PC-9 (cell line): ENCODE data around the gene CENPP. TPM values are rescaled to one million over a fixed set of nuclear protein-coding genes. Genes with fewer than 3 reads are reported as not detected.

ENCODE experiments used
- BruUV-seq: library from RNA; stranded (reverse); fragments of 400-500 nt; replicated peaks from 2 replicates; lab custom pipeline; 2021; lab: Mats Ljungman, UMichigan
- CTCF ChIA-PET: fragments of 300-600 bp; sonication (Branson Sonifier 250); formaldehyde crosslinking; loops from one replicate; lab custom pipeline; 2022; ENCODE audit warnings: antibody characterized with exemption; lab: Charles Lee
- POLR2A ChIA-PET: fragments of 300-600 bp; sonication (Branson Sonifier 250); formaldehyde crosslinking; loops from one replicate; lab custom pipeline; 2022; ENCODE audit warnings: antibody characterized with exemption; ENCODE audit not compliant: unreplicated experiment; lab: Charles Lee
- DNase-seq, 2 experiments: peaks; one replicate each; pipeline versions ENCODE4 v3.0.0 to v3.0.0-alpha.2; 2015 to 2022; ENCODE audit warnings: mixed read lengths in 1 of 2
- H2AFZ ChIP-seq: fragments of 200-600 bp; sonication (generic); 2 replicates; pipeline ENCODE4 v1.8.1; 2017; ENCODE audit warnings: antibody characterized with exemption
- H3F3A ChIP-seq: fragments of 200-600 bp; sonication (generic); 2 replicates; pipeline ENCODE4 v1.8.1; 2017; ENCODE audit warnings: antibody characterized with exemption, mild to moderate bottlenecking, low read depth; ENCODE audit not compliant: insufficient read depth
- H3K27ac ChIP-seq: fragments of 200-600 bp; sonication (generic); 2 replicates; pipeline ENCODE4 v1.6.1; 2016; ENCODE audit warnings: mixed run types
- H3K27me3 ChIP-seq: fragments of 200-600 bp; sonication (generic); 2 replicates; pipeline ENCODE4 v1.6.1; 2016; ENCODE audit warnings: low read depth, mixed run types; ENCODE audit not compliant: insufficient read depth
- H3K36me3 ChIP-seq: fragments of 200-600 bp; sonication (generic); 2 replicates; pipeline ENCODE4 v1.6.1; 2016; ENCODE audit warnings: low read depth, mixed run types
- H3K4me1 ChIP-seq: fragments of 200-600 bp; sonication (generic); replicated peaks from 2 replicates; pipeline ENCODE4 v1.6.1; 2016; ENCODE audit warnings: mixed run types; ENCODE audit not compliant: insufficient read depth
- H3K4me2 ChIP-seq: fragments of 200-600 bp; sonication (generic); 2 replicates; pipeline ENCODE4 v1.6.1; 2017; ENCODE audit warnings: mixed run types
- H3K4me3 ChIP-seq: fragments of 200-600 bp; sonication (generic); 2 replicates; pipeline ENCODE4 v1.6.1; 2016; ENCODE audit warnings: mixed run types
- H3K79me2 ChIP-seq: fragments of 200-600 bp; sonication (generic); 2 replicates; pipeline ENCODE4 v1.6.1; 2017; ENCODE audit warnings: low read depth, mixed run types
- H3K9me2 ChIP-seq: fragments of 200-600 bp; sonication (generic); 2 replicates; pipeline ENCODE4 v1.8.1; 2017; ENCODE audit warnings: mild to moderate bottlenecking; ENCODE audit not compliant: insufficient read depth
- H3K9me3 ChIP-seq: fragments of 200-600 bp; sonication (generic); 2 replicates; pipeline ENCODE4 v1.8.1; 2016; ENCODE audit warnings: low read depth; ENCODE audit not compliant: insufficient read depth
- H4K20me1 ChIP-seq: fragments of 200-600 bp; sonication (generic); 2 replicates; pipeline ENCODE4 v1.8.1; 2017; ENCODE audit not compliant: insufficient read depth
- EZH2 ChIP-seq: fragments of 200-600 bp; sonication (generic); IDR thresholded peaks from 2 replicates; pipeline ENCODE4 v1.8.0; 2017; ENCODE audit warnings: antibody characterized with exemption, low read depth
- intact Hi-C: fragments of 100-400 bp; cut with micrococcal nuclease; formaldehyde crosslinking; loops from one replicate; pipeline ENCODE4 v1.10.0; 2022; ENCODE audit not compliant: unreplicated experiment
- total RNA-seq: library from RNA; stranded (reverse); gene quantifications from 2 replicates; pipeline ENCODE4 v1.2.3, GENCODE V29; 2021
- TF ChIP-seq, protein P1 (sequence below): fragments of 200-600 bp; sonication (generic); conservative IDR thresholded peaks from 2 replicates; pipeline ENCODE4 v1.6.1; 2017; ENCODE audit warnings: mixed run types, antibody characterized with exemption, mild to moderate bottlenecking, moderate library complexity

The CENPP gene
- total RNA-seq, 1 experiment from 2014 or later, result 10.0 TPM

DNA sequence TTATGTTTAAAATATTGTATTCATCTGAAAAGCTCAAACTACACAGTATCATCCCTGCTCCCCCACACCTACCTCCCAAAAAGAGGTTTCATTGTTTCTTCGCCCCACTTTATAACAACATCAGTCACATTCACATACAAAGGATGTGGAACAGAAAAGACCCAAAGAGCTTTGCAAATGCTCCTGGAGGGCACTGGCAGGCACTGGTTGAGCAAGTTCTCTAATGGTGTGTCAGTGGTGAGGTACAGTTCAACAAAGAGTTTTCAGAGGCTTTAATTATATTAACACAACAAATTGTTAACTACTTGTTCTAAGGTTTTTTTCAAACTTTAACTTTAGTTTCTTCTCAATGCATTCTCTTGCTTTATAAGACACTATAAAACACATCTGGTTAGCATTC is 264.2 kb downstream of the CENPP start:
- Histone ChIP-seq H3K9me3 (no peaks in the 10 kb centered on the region), H2AFZ (no peak overlapping the region), H3K36me3 (no peaks in the 10 kb centered on the region), H3K27me3 (no peaks in the 10 kb centered on the region), H3K79me2 (no peaks in the 10 kb centered on the region), H3K27ac (no peak overlapping the region), H4K20me1 (no peaks in the 10 kb centered on the region), H3F3A (no peaks in the 10 kb centered on the region), H3K4me2 (no peak overlapping the region), H3K9me2 (no peaks in the 10 kb centered on the region), H3K4me3 (no peak overlapping the region), H3K4me1 (no peaks in the 10 kb centered on the region)
- CTCF ChIA-PET, result no interaction called here
- POLR2A ChIA-PET, result no interaction called here
- BruUV-seq, result no TSS peak
- DNase-seq, result no peak
- intact Hi-C loops, result no loop called here
- TF ChIP-seq, protein P1, sequence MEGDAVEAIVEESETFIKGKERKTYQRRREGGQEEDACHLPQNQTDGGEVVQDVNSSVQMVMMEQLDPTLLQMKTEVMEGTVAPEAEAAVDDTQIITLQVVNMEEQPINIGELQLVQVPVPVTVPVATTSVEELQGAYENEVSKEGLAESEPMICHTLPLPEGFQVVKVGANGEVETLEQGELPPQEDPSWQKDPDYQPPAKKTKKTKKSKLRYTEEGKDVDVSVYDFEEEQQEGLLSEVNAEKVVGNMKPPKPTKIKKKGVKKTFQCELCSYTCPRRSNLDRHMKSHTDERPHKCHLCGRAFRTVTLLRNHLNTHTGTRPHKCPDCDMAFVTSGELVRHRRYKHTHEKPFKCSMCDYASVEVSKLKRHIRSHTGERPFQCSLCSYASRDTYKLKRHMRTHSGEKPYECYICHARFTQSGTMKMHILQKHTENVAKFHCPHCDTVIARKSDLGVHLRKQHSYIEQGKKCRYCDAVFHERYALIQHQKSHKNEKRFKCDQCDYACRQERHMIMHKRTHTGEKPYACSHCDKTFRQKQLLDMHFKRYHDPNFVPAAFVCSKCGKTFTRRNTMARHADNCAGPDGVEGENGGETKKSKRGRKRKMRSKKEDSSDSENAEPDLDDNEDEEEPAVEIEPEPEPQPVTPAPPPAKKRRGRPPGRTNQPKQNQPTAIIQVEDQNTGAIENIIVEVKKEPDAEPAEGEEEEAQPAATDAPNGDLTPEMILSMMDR, result no peak
- TF ChIP-seq EZH2, result no peak

DNA sequence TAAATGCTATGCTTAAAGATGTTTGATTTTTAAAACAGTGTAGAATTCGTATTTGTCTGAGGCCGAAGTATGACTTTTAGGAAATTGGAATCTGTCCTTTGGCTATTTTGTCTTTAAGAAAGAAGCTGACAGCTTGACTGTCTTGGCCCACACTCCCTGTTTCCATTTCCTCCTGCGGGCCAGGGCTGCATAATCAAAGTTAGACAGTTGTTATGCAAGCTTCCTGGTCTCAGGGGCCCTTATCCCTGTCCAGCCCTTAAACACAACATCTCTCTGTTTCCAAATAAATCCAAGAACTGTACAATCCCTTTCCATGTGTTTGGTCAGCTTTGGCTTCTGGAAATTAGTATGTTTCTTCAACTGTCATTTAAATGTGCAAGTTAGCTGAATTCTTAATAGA is 264.6 kb downstream of the CENPP start:
- intact Hi-C loops, result no loop called here
- CTCF ChIA-PET, result no interaction called here
- no peaks in the 10 kb centered on the region for H4K20me1 ChIP-seq
- no peaks in the 10 kb centered on the region for H3K27me3 ChIP-seq
- no peak overlapping the region for H2AFZ ChIP-seq
- no peak for DNase-seq
- TF ChIP-seq EZH2, result no peak
- TF ChIP-seq, protein P1, result no peak
- no peak overlapping the region for H3K4me2 ChIP-seq
- no peaks in the 10 kb centered on the region for H3K79me2 ChIP-seq
- no peaks in the 10 kb centered on the region for H3K9me2 ChIP-seq
- no peak overlapping the region for H3K4me3 ChIP-seq
- H3K36me3 ChIP-seq, result no peaks in the 10 kb centered on the region
- H3F3A ChIP-seq, result no peaks in the 10 kb centered on the region
- BruUV-seq, result no TSS peak
- POLR2A ChIA-PET, result interaction anchor here (0.7 kb wide), 1 partner anchor 103 kb away, joined by 6 read pairs; no protein-coding TSS in a partner anchor
- no peaks in the 10 kb centered on the region for H3K9me3 ChIP-seq
- H3K4me1 ChIP-seq, result no peaks in the 10 kb centered on the region
- H3K27ac ChIP-seq, result no peak overlapping the region

DNA sequence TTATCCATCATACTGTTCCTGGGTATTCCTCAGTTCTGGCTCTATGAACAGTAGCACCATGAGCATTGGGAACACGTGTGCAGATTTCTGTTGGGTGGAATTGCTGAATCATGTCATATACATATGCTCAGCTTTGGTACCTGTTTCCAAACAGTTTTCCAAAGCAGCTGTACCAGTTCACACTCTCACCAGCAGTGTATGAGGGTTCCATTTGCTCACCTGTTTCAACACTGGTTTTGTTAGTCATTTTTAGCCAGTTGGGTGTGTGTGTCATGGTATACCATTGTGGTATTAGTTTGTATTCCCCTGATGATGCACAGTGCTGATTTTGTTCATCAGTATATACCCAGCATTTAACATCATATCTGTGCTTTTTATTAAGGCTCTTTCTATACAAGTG is 266.8 kb downstream of the CENPP start:
- no peak overlapping the region for H3K27ac ChIP-seq
- no peak for DNase-seq
- no peaks in the 10 kb centered on the region for H3K36me3 ChIP-seq
- intact Hi-C loops, result no loop called here
- no peaks in the 10 kb centered on the region for H3K27me3 ChIP-seq
- BruUV-seq, result no TSS peak
- TF ChIP-seq, protein P1, result no peak
- TF ChIP-seq EZH2, result no peak
- H4K20me1 ChIP-seq, result no peaks in the 10 kb centered on the region
- ChIA-PET POLR2A (no interaction called here), CTCF (no interaction called here)
- H3K79me2 ChIP-seq, result no peaks in the 10 kb centered on the region
- no peaks in the 10 kb centered on the region for H3K9me2 ChIP-seq
- H3K4me1 ChIP-seq, result no peaks in the 10 kb centered on the region
- H3F3A ChIP-seq, result no peaks in the 10 kb centered on the region
- no peaks in the 10 kb centered on the region for H3K9me3 ChIP-seq
- H3K4me2 ChIP-seq, result no peak overlapping the region
- H3K4me3 ChIP-seq, result no peak overlapping the region
- H2AFZ ChIP-seq, result no peak overlapping the region
